Hepatocyte (in vitro differentiated cells): ENCODE measurements around the gene TH. TPM values are rescaled to one million over a fixed set of nuclear protein-coding genes. Genes with fewer than 3 reads are reported as not detected.
A peak's percentile ranks its signal among the peaks of the same experiment; 100 is the strongest.

ENCODE experiments used
- DNase-seq: peaks from one replicate; pipeline ENCODE4 v3.0.0-alpha.2; 2016; ENCODE audit warnings: low spot score
- H2AFZ ChIP-seq: fragments of 200-600 bp; sonication (generic); 2 replicates; pipeline ENCODE4 v1.6.0; 2016; ENCODE audit warnings: antibody characterized with exemption, mild to moderate bottlenecking
- H3K27ac ChIP-seq: fragments of 200-600 bp; sonication (generic); 2 replicates; pipeline ENCODE4 v1.5.1; 2016; ENCODE audit warnings: mild to moderate bottlenecking
- H3K27me3 ChIP-seq: fragments of 200-600 bp; sonication (generic); 2 replicates; pipeline ENCODE4 v1.6.1; 2016
- H3K36me3 ChIP-seq: fragments of 200-600 bp; sonication (generic); replicated peaks from 2 replicates; pipeline ENCODE4 v1.5.1; 2016; ENCODE audit warnings: low read depth; ENCODE audit not compliant: insufficient read depth
- H3K4me1 ChIP-seq: fragments of 200-600 bp; sonication (generic); 2 replicates; pipeline ENCODE4 v1.5.1; 2016; ENCODE audit warnings: mild to moderate bottlenecking, moderate library complexity; ENCODE audit not compliant: insufficient read depth
- H3K4me2 ChIP-seq: fragments of 200-600 bp; sonication (generic); 2 replicates; pipeline ENCODE4 v1.6.0; 2016
- H3K4me3 ChIP-seq: fragments of 200-600 bp; sonication (generic); 2 replicates; pipeline ENCODE4 v1.5.1; 2016; ENCODE audit warnings: mild to moderate bottlenecking
- H3K79me2 ChIP-seq: fragments of 200-600 bp; sonication (generic); 2 replicates; pipeline ENCODE4 v1.6.0; 2017; ENCODE audit warnings: mild to moderate bottlenecking
- H3K9me2 ChIP-seq: fragments of 200-600 bp; sonication (generic); replicated peaks from 2 replicates; pipeline ENCODE4 v1.6.0; 2017; ENCODE audit warnings: mild to moderate bottlenecking; ENCODE audit not compliant: insufficient read depth
- H3K9me3 ChIP-seq: fragments of 200-600 bp; sonication (generic); 2 replicates; pipeline ENCODE4 v1.5.1; 2016; ENCODE audit warnings: low read depth, mild to moderate bottlenecking
- H4K20me1 ChIP-seq: fragments of 200-600 bp; sonication (generic); 2 replicates; pipeline ENCODE4 v1.6.0; 2016; ENCODE audit warnings: mild to moderate bottlenecking; ENCODE audit not compliant: insufficient read depth, poor library complexity, severe bottlenecking
- CTCF ChIP-seq: fragments of 200-600 bp; sonication (generic); IDR thresholded peaks from 2 replicates; pipeline ENCODE4 v1.5.1; 2016; ENCODE audit warnings: antibody characterized with exemption, mild to moderate bottlenecking; ENCODE audit not compliant: poor library complexity
- EZH2 ChIP-seq: fragments of 200-600 bp; sonication (generic); IDR thresholded peaks from 2 replicates; pipeline ENCODE4 v1.6.1; 2016; ENCODE audit warnings: antibody characterized with exemption, mild to moderate bottlenecking, borderline replicate concordance
- EZH2phosphoT487 ChIP-seq: fragments of 200-600 bp; sonication (generic); IDR thresholded peaks from one replicate; pipeline ENCODE4 v1.6.1; 2018; ENCODE audit warnings: antibody characterized with exemption, mild to moderate bottlenecking, low read depth, moderate library complexity; ENCODE audit not compliant: unreplicated experiment, severe bottlenecking
- WGBS: methylation state at CpG from one replicate; pipeline ENCODE4 v1.1.6; 2016; ENCODE audit warnings: low lambda C conversion rate; ENCODE audit errors: missing lambda C conversion rate; 5-methylcytosine and 5-hydroxymethylcytosine counted together
- polyA plus RNA-seq: library from polyadenylated mRNA; unstranded; fragments of >200 nt; fragmentation: Nextera tagmentation; extraction: Ambion mirVana; gene quantifications from 2 replicates; pipeline ENCODE4 v1.2.1, GENCODE V29; 2016
- total RNA-seq: library from RNA; depleted of rRNA; stranded (reverse); fragments of >200 nt; gene quantifications from 2 replicates; pipeline ENCODE4 v1.2.3, GENCODE V29; 2014

The TH gene
- total and polyA plus RNA-seq, 2 experiments from 2014 or later: 2.6 to 15.3 TPM

GRCh38 chr11:2134022-2135010 is 37.3 kb downstream of the TH start:
- H3K27me3 ChIP-seq: no peaks in the 10 kb centered on the region
- no peak overlapping the region for H2AFZ ChIP-seq
- 75% methylated on average over 16 of the region's 19 CpGs for WGBS
- peak overlapping the region; percentile 6 for H3K4me3 ChIP-seq
- peaks cover 64% of the 10 kb centered on the region for H3K79me2 ChIP-seq
- peak overlapping the region; percentile 81 for H3K4me2 ChIP-seq
- TF ChIP-seq CTCF: no peak
- TF ChIP-seq EZH2phosphoT487: no peak
- TF ChIP-seq EZH2: no peak
- H3K9me3 ChIP-seq: no peaks in the 10 kb centered on the region
- no peak for DNase-seq
- H3K4me1 ChIP-seq: no peaks in the 10 kb centered on the region
- H4K20me1 ChIP-seq: peaks cover 83% of the 10 kb centered on the region
- H3K36me3 ChIP-seq: no peaks in the 10 kb centered on the region
- H3K27ac ChIP-seq: peak overlapping the region; percentile 69
- H3K9me2 ChIP-seq: no peaks in the 10 kb centered on the region

DNA sequence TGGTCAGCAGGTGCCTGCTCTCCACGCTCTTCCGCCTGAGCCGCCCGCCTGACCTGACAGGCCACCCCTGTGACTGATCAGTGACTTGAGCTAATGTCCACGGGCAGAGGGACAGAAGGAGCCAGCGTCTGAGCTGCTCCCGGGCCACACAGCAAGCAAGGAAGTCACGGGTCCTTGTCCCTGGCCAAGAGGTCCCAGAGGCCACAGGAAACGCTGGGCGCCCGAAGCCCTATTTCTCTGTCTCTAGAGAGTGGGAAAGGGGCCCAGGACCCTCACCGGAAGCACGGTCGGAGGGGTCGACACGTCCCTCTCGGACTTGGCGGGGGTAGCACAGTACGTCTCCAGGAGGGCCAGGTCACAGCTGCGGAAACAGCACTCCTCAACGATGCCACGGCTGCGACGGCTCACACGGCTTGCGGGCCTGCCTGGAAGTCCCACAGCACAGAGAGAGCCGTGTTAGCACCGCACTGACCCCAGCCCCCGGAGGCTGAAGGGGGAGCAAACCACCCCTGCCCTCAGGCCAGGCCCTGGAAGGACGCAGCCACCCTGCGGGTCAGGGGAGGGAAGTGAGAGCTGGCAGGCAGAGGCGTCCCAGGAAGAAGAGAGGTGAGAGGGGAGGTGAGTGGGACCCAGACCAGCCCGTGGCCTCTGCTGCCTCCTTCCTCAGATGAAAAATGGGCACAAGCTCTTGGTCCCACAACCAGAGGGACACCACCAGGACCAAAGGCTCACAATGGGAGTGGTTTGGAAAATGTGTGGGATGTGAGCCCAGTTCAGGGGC is 38.2 kb downstream of the TH start:
- H3K4me3 ChIP-seq: no peak overlapping the region

GRCh38 chr11:2132874-2133240 is 38.8 kb downstream of the TH start:
- H3K9me2 ChIP-seq: no peaks in the 10 kb centered on the region
- 73% methylated on average over 17 of the region's 24 CpGs for WGBS
- H3K9me3 ChIP-seq: no peaks in the 10 kb centered on the region
- no peak overlapping the region for H2AFZ ChIP-seq
- peaks cover 53% of the 10 kb centered on the region for H3K79me2 ChIP-seq
- no peaks in the 10 kb centered on the region for H3K36me3 ChIP-seq
- H3K27ac ChIP-seq: peak overlapping the region; percentile 69
- TF ChIP-seq EZH2 (no peak), CTCF (no peak), EZH2phosphoT487 (no peak)
- no peak for DNase-seq
- H3K4me1 ChIP-seq: no peaks in the 10 kb centered on the region
- peaks cover 75% of the 10 kb centered on the region for H4K20me1 ChIP-seq
- H3K27me3 ChIP-seq: no peaks in the 10 kb centered on the region
- peak overlapping the region; percentile 81 for H3K4me2 ChIP-seq
- H3K4me3 ChIP-seq: no peak overlapping the region

More for the DNA sequence above, 38.2 kb downstream of the TH start:
- H3K27ac ChIP-seq: peak overlapping the region; percentile 69
- H3K4me1 ChIP-seq: no peaks in the 10 kb centered on the region
- no peaks in the 10 kb centered on the region for H3K27me3 ChIP-seq
- H3K4me2 ChIP-seq: peak overlapping the region; percentile 81
- H3K36me3 ChIP-seq: no peaks in the 10 kb centered on the region
- H2AFZ ChIP-seq: no peak overlapping the region
- H3K9me2 ChIP-seq: no peaks in the 10 kb centered on the region
- TF ChIP-seq EZH2phosphoT487: no peak
- no peak for TF ChIP-seq EZH2
- TF ChIP-seq CTCF: no peak
- no peaks in the 10 kb centered on the region for H3K9me3 ChIP-seq
- DNase-seq: no peak
- peaks cover 79% of the 10 kb centered on the region for H4K20me1 ChIP-seq
- 79% methylated on average over 33 of the region's 33 CpGs for WGBS
- peaks cover 58% of the 10 kb centered on the region for H3K79me2 ChIP-seq
